Immature natural killer cell (primary cell): ENCODE results near the gene PTMS. TPM values are rescaled to one million over a fixed set of nuclear protein-coding genes. Genes with fewer than 3 reads are reported as not detected.

Source experiments
- DNase-seq, 3 donors: peaks; one replicate each; pipeline ENCODE4 v3.0.0; 2022; ENCODE audit warnings: mixed read lengths in 1 of 3
- H3K27ac Mint-ChIP-seq, 6 donors: one replicate each; pipeline ENCODE4 v1.8.0; 2020; ENCODE audit warnings: mixed read lengths in 6 of 6, mild to moderate bottlenecking in 5 of 6, inconsistent platforms in 4 of 6, moderate library complexity in 3 of 6
- H3K27me3 Mint-ChIP-seq, 3 donors: one replicate each; pipeline ENCODE4 v1.8.0; 2020 to 2021; ENCODE audit warnings: low read depth in 3 of 3, mild to moderate bottlenecking in 3 of 3, mixed read lengths in 3 of 3, moderate library complexity in 3 of 3, inconsistent platforms in 1 of 3
- H3K36me3 Mint-ChIP-seq, 3 donors: one replicate each; pipeline ENCODE4 v1.8.0; 2020; ENCODE audit warnings: mixed read lengths in 3 of 3, inconsistent platforms in 2 of 3, mild to moderate bottlenecking in 2 of 3
- H3K4me1 Mint-ChIP-seq, 2 donors: one replicate each; pipeline ENCODE4 v1.8.0; 2020; ENCODE audit warnings: inconsistent platforms in 2 of 2, mild to moderate bottlenecking in 2 of 2, mixed read lengths in 2 of 2, moderate library complexity in 1 of 2
- H3K4me3 Mint-ChIP-seq, 5 donors: one replicate each; pipeline ENCODE4 v1.8.0; 2020; ENCODE audit warnings: mild to moderate bottlenecking in 5 of 5, mixed read lengths in 5 of 5, inconsistent platforms in 3 of 5, moderate library complexity in 3 of 5
- H3K9me3 Mint-ChIP-seq, 6 donors: one replicate each; pipeline ENCODE4 v1.8.0; 2020; ENCODE audit warnings: mild to moderate bottlenecking in 6 of 6, mixed read lengths in 6 of 6, inconsistent platforms in 4 of 6, moderate library complexity in 3 of 6
- polyA plus RNA-seq, 3 donors: library from polyadenylated mRNA; unstranded; fragments of 300-500 nt; fragmentation: Illumina TruSeq; gene quantifications; one replicate each; pipeline ENCODE4 v1.2.3, GENCODE V29; 2021

The PTMS gene
- polyA plus RNA-seq, 3 donors from 2014 or later: 0.40 to 8.0 (median 4.9) TPM

- Mint-ChIP-seq H3K4me3 (no peak overlapping the region), H3K36me3 (no peaks in the 10 kb centered on the region), H3K4me1 (peaks cover 10 to 11% of the 10 kb centered on the region in 2 donors), H3K27me3 (peaks cover 7 to 9% (median 8%) of the 10 kb centered on the region in 3 donors), H3K27ac (no peak overlapping the region), H3K9me3 (no peaks in the 10 kb centered on the region)
- DNase-seq: no peak
These were observed 13.7 kb downstream of the PTMS start for GRCh38 chr12:6779708-6780432.

GRCh38 chr12:6780573-6780972 lies 14.4 kb downstream of the PTMS start:
- Mint-ChIP-seq H3K4me1 (peaks cover 8 to 11% of the 10 kb centered on the region in 2 donors), H3K9me3 (no peaks in the 10 kb centered on the region), H3K27ac (no peak overlapping the region), H3K36me3 (no peaks in the 10 kb centered on the region), H3K4me3 (no peak overlapping the region), H3K27me3 (peaks cover 7 to 9% (median 7%) of the 10 kb centered on the region in 3 donors)
- DNase-seq: no peak

GRCh38 chr12:6782119-6782518 lies 16.0 kb downstream of the PTMS start:
- no peak for DNase-seq
- H3K9me3 Mint-ChIP-seq: no peaks in the 10 kb centered on the region
- no peaks in the 10 kb centered on the region for H3K36me3 Mint-ChIP-seq
- peaks cover 8 to 11% of the 10 kb centered on the region in 2 donors for H3K4me1 Mint-ChIP-seq
- peaks cover 5 to 11% (median 7%) of the 10 kb centered on the region in 3 donors for H3K27me3 Mint-ChIP-seq
- H3K4me3 Mint-ChIP-seq: no peak overlapping the region
- H3K27ac Mint-ChIP-seq: no peak overlapping the region

GRCh38 chr12:6782850-6783566 lies 16.8 kb downstream of the PTMS start:
- no peak overlapping the region for H3K4me3 Mint-ChIP-seq
- H3K27ac Mint-ChIP-seq: no peak overlapping the region
- no peaks in the 10 kb centered on the region for H3K36me3 Mint-ChIP-seq
- peaks cover 5 to 11% (median 7%) of the 10 kb centered on the region in 3 donors for H3K27me3 Mint-ChIP-seq
- peaks cover 8 to 11% of the 10 kb centered on the region in 2 donors for H3K4me1 Mint-ChIP-seq
- no peak for DNase-seq
- H3K9me3 Mint-ChIP-seq: no peaks in the 10 kb centered on the region

- no peaks in the 10 kb centered on the region for H3K36me3 Mint-ChIP-seq
- no peak overlapping the region for H3K27ac Mint-ChIP-seq
- DNase-seq: no peak
- H3K4me1 Mint-ChIP-seq: peaks cover 3 to 4% of the 10 kb centered on the region in 2 donors
- no peaks in the 10 kb centered on the region for H3K9me3 Mint-ChIP-seq
- no peak overlapping the region for H3K4me3 Mint-ChIP-seq
- peaks cover 1 to 7% (median 6%) of the 10 kb centered on the region in 3 donors for H3K27me3 Mint-ChIP-seq
These were observed 17.7 kb downstream of the PTMS start for GRCh38 chr12:6783828-6784227.

- no peaks in the 10 kb centered on the region for H3K36me3 Mint-ChIP-seq
- no peaks in the 10 kb centered on the region for H3K4me1 Mint-ChIP-seq
- H3K9me3 Mint-ChIP-seq: no peaks in the 10 kb centered on the region
- no peak overlapping the region for H3K27ac Mint-ChIP-seq
- H3K27me3 Mint-ChIP-seq: peaks cover 4 to 7% (median 6%) of the 10 kb centered on the region in 3 donors
- no peak overlapping the region for H3K4me3 Mint-ChIP-seq
- DNase-seq: no peak
These were observed 18.1 kb downstream of the PTMS start for GRCh38 chr12:6784296-6784695.

GRCh38 chr12:6784761-6785160 lies 18.6 kb downstream of the PTMS start:
- no peak overlapping the region for H3K4me3 Mint-ChIP-seq
- no peak for DNase-seq
- H3K9me3 Mint-ChIP-seq: no peaks in the 10 kb centered on the region
- no peak overlapping the region for H3K27ac Mint-ChIP-seq
- no peaks in the 10 kb centered on the region for H3K36me3 Mint-ChIP-seq
- peaks cover 5 to 9% (median 6%) of the 10 kb centered on the region in 3 donors for H3K27me3 Mint-ChIP-seq
- no peaks in the 10 kb centered on the region for H3K4me1 Mint-ChIP-seq

- Mint-ChIP-seq H3K27me3 (peaks cover 6 to 12% (median 7%) of the 10 kb centered on the region in 3 donors), H3K27ac (no peak overlapping the region), H3K4me3 (no peak overlapping the region), H3K4me1 (no peaks in the 10 kb centered on the region), H3K36me3 (no peaks in the 10 kb centered on the region), H3K9me3 (no peaks in the 10 kb centered on the region)
- no peak for DNase-seq
These were observed 20.4 kb downstream of the PTMS start for GRCh38 chr12:6786416-6787094.

- H3K4me3 Mint-ChIP-seq: no peak overlapping the region
- H3K36me3 Mint-ChIP-seq: no peaks in the 10 kb centered on the region
- H3K27ac Mint-ChIP-seq: no peak overlapping the region
- peaks cover 0 to under 1% (median 0%) of the 10 kb centered on the region in 6 donors for H3K9me3 Mint-ChIP-seq
- peaks cover 6 to 12% (median 10%) of the 10 kb centered on the region in 3 donors for H3K27me3 Mint-ChIP-seq
- peaks cover 0 to 6% of the 10 kb centered on the region in 2 donors for H3K4me1 Mint-ChIP-seq
- DNase-seq: no peak
These were observed 21.1 kb downstream of the PTMS start for GRCh38 chr12:6787309-6787708.

- peaks cover 6 to 10% of the 10 kb centered on the region in 2 donors for H3K4me1 Mint-ChIP-seq
- no peak within 1 kb of the TSS for H3K4me3 Mint-ChIP-seq
- DNase-seq: no peak
- H3K9me3 Mint-ChIP-seq: peaks cover 0 to 2% (median 0%) of the 10 kb centered on the region in 6 donors
- H3K36me3 Mint-ChIP-seq: no peaks in the 10 kb centered on the region
- H3K27me3 Mint-ChIP-seq: peaks cover 12 to 14% (median 13%) of the 10 kb centered on the region in 3 donors
- H3K27ac Mint-ChIP-seq: no peak within 1 kb of the TSS
These were observed 23.1 kb downstream of the PTMS start, which contains the start of gene CD4 for GRCh38 chr12:6788972-6789924. Gene CD4, plus strand, starts transcription at chr12:6789528. Its CDS starts 10,611 bp downstream, at chr12:6800139.

- H3K36me3 Mint-ChIP-seq: no peaks in the 10 kb centered on the region
- no peak for DNase-seq
- H3K4me1 Mint-ChIP-seq: peaks cover 6 to 10% of the 10 kb centered on the region in 2 donors
- H3K27me3 Mint-ChIP-seq: peaks cover 16 to 21% (median 17%) of the 10 kb centered on the region in 3 donors
- H3K9me3 Mint-ChIP-seq: peaks cover 0 to 2% (median 0%) of the 10 kb centered on the region in 6 donors
- no peak overlapping the region for H3K4me3 Mint-ChIP-seq
- no peak overlapping the region for H3K27ac Mint-ChIP-seq
These were observed 24.5 kb downstream of the PTMS start for GRCh38 chr12:6790496-6791150.

- H3K27ac Mint-ChIP-seq: no peak overlapping the region
- peaks cover 16 to 21% (median 16%) of the 10 kb centered on the region in 3 donors for H3K27me3 Mint-ChIP-seq
- H3K4me1 Mint-ChIP-seq: peaks cover 6 to 10% of the 10 kb centered on the region in 2 donors
These were observed 25.9 kb downstream of the PTMS start for GRCh38 chr12:6791931-6792520.

More at GRCh38 chr12:6791931-6792520, 25.9 kb downstream of the PTMS start:
- DNase-seq: no peak
- H3K4me3 Mint-ChIP-seq: peak overlapping the region in 2 of 5 donors; percentile 13 to 58
- peaks cover 0 to 2% (median 0%) of the 10 kb centered on the region in 6 donors for H3K9me3 Mint-ChIP-seq
- no peaks in the 10 kb centered on the region for H3K36me3 Mint-ChIP-seq
